Right lobe of liver (tissue), 4 donors: ENCODE results near the gene TFIP11.

Experiments
- POLR2A ChIP-seq: fragments of 450-650 bp; IDR thresholded peaks from one replicate; pipeline ENCODE4 v1.6.1; 2017; ENCODE audit warnings: antibody characterized with exemption, mild to moderate bottlenecking
- TF ChIP-seq, protein P1 (sequence below), 4 donors: fragments of 200-600 bp in 3 of 4; fragments of 450-650 bp in 1 of 4; IDR thresholded peaks; one replicate each; pipeline versions ENCODE4 v1.5.1 to v1.8.0; 2016 to 2022; ENCODE audit warnings: antibody characterized with exemption in 4 of 4, mild to moderate bottlenecking in 2 of 4
- donor health status: DM: no; HTN: no; CAD: no.
- donor health status: DM: no; HTN: no; CAD: no.
- donor health status: DM: no; HTN: yes; CAD: no.

DNA sequence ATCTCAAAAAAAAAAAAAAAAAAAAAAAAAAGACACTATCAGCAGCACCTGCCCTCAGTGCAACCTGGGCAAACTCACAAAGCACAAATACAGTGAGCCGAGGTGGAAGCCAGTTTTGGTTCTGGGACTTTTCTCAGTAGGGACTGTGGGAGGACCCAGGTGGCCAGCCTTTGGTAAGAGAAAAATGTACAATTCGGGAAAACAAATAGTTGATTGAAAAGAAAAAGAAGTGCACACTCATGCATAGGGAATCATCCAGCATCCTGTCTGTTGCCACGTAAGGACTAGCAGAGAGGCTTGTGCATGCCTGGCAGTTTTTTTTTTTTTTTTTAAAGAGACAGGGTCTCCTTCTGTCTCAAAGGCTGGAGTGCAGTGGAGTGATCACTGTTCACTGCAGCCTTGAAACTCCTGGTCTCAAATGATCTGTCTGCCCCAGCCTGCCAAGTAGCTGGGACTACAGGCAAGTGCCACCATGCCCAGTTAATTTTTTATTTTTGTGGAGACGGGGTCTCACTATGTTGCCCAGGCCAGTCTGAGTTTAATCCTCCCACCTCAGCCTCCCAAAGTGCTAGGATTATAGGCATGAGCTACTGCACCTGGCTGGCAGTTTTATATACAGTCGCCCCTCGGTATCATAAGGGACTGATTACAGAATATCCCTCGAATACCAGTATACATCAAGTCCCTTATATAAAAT lies 40.9 kb upstream of the TFIP11 start:
- TF ChIP-seq, protein P1, sequence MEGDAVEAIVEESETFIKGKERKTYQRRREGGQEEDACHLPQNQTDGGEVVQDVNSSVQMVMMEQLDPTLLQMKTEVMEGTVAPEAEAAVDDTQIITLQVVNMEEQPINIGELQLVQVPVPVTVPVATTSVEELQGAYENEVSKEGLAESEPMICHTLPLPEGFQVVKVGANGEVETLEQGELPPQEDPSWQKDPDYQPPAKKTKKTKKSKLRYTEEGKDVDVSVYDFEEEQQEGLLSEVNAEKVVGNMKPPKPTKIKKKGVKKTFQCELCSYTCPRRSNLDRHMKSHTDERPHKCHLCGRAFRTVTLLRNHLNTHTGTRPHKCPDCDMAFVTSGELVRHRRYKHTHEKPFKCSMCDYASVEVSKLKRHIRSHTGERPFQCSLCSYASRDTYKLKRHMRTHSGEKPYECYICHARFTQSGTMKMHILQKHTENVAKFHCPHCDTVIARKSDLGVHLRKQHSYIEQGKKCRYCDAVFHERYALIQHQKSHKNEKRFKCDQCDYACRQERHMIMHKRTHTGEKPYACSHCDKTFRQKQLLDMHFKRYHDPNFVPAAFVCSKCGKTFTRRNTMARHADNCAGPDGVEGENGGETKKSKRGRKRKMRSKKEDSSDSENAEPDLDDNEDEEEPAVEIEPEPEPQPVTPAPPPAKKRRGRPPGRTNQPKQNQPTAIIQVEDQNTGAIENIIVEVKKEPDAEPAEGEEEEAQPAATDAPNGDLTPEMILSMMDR (IDR thresholded peaks at IDR 0.05): no peak
- TF ChIP-seq POLR2A: no peak
